Measurements from ENCODE around the gene SERPINA4. TPM values are rescaled to one million over a fixed set of nuclear protein-coding genes. Genes with fewer than 3 reads are reported as not detected.

Gene SERPINA4
- total and polyA plus RNA-seq, 9 of the 15 experiments (the other 6 are each of a cell fraction or from before 2014, with no cell fraction given): not detected

DNA sequence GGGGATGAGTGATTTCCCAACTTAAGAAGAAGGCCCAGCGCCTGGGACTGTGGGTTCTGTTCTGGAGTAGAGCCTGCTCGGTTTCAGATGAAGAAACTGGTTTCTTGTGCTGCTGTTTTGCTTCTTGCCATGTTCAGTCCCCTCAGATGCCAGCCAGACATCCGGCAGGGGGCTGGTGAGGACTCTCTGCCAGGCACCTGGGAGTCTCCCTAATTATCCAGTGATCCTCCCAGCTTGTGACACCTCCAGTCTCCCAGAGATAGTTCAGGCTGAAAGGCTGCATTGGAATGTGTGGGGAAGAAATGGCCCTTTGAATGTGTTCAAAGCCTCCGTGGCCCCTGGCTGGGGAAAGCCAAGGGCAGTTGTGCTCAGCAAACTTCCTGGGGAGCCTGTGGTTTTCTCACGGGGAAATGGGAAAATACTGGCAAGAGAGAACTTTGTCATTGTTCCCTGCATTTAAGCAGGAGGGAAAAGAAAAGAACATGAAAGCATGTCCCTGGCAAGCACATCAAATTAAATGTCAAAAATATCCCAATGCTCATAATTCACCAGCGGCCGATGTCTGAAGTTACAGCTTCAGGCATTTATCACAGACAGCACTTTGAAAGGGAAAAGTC lies 43.5 kb upstream of the SERPINA4 start:
- FAIRE-seq (no peak), ATAC-seq (no peak), DNase-seq (ENCODE audit: extremely low read depth in 1 of 4, low spot score in 3 of 4) (no peak)
- no peak overlapping the region for H2AFZ ChIP-seq (ENCODE audit: low read depth, low read length)
- no peaks in the 10 kb centered on the region for H3K9me1 ChIP-seq (ENCODE audit: control insufficient read depth, insufficient read depth, low read length)
- CTCF ChIA-PET (ENCODE audit: low intra/inter-chr PET ratio): no interaction called here
- POLR2A ChIA-PET: no interaction called here
- H3K36me3 ChIP-seq (ENCODE audit: control insufficient read depth, insufficient read depth, low read length): no peaks in the 10 kb centered on the region
- H3K4me3 ChIP-seq: no peak overlapping the region
- no peak overlapping the region for H3K9ac ChIP-seq (ENCODE audit: insufficient read depth in 1 of 2, low read depth in 2 of 2, low read length in 2 of 2)
- H3K4me2 ChIP-seq (ENCODE audit: insufficient read depth, low read length): no peak overlapping the region
- H3K27ac ChIP-seq (ENCODE audit: extremely low read depth, low read depth, low read length): no peak overlapping the region
- H3K9me3 ChIP-seq (replicated peaks; ENCODE audit: control insufficient read depth, insufficient read depth, low read depth, low read length): no peaks in the 10 kb centered on the region
- in situ Hi-C loops (cut with MboI) (no loop called here), intact Hi-C loops (cut with micrococcal nuclease) (no loop called here)
- H3K4me1 ChIP-seq (replicated peaks in 1 of 2; ENCODE audit: control insufficient read depth in 2 of 2, insufficient read depth in 2 of 2, low read length in 2 of 2): no peaks in the 10 kb centered on the region
- no peaks in the 10 kb centered on the region; a peak in 1 of 5 replicates for H3K27me3 ChIP-seq (ENCODE audit: control insufficient read depth in 2 of 2, insufficient read depth in 2 of 2, low read length in 2 of 2)
- H4K20me1 ChIP-seq (replicated peaks; ENCODE audit: control insufficient read depth, insufficient read depth, low read length): no peaks in the 10 kb centered on the region
- H3K79me2 ChIP-seq (ENCODE audit: control insufficient read depth, insufficient read depth, low read length): no peaks in the 10 kb centered on the region
- BruUV-seq (replicated peaks): no TSS peak
- TF ChIP-seq PHB (CRISPR knock-in tag; IDR thresholded peaks at IDR 0.05) (no peak), RBFOX2 (IDR thresholded peaks at IDR 0.05; ENCODE audit: low read depth, low read length) (no peak), FOXP1 (CRISPR knock-in tag; IDR thresholded peaks at IDR 0.05) (no peak), ELF2 (CRISPR knock-in tag; IDR thresholded peaks at IDR 0.05) (no peak), CSDE1 (IDR thresholded peaks at IDR 0.05) (no peak), GATAD2A (IDR thresholded peaks at IDR 0.05) (no peak), PURB (CRISPR knock-in tag; IDR thresholded peaks at IDR 0.05; ENCODE audit: low read depth) (no peak), RBM39 (optimal IDR thresholded peaks at IDR 0.05; ENCODE audit: low read depth, low read length) (no peak), NFE2 (IDR thresholded peaks at IDR 0.05; ENCODE audit: low read depth) (no peak), YBX1 (IDR thresholded peaks at IDR 0.05) (no peak), ETS2 (tag; IDR thresholded peaks at IDR 0.05; ENCODE audit: borderline replicate concordance, poor library complexity, severe bottlenecking) (no peak)
- TF ChIP-seq, protein P1, sequence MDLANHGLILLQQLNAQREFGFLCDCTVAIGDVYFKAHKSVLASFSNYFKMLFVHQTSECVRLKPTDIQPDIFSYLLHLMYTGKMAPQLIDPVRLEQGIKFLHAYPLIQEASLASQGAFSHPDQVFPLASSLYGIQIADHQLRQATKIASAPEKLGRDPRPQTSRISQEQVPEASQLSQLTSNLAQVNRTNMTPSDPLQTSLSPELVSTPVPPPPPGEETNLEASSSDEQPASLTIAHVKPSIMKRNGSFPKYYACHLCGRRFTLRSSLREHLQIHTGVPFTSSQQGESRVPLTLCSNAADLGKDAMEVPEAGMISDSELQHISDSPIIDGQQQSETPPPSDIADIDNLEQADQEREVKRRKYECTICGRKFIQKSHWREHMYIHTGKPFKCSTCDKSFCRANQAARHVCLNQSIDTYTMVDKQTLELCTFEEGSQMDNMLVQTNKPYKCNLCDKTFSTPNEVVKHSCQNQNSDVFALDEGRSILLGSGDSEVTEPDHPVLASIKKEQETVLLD (IDR thresholded peaks at IDR 0.05): no peak
- TF ChIP-seq, protein P2, sequence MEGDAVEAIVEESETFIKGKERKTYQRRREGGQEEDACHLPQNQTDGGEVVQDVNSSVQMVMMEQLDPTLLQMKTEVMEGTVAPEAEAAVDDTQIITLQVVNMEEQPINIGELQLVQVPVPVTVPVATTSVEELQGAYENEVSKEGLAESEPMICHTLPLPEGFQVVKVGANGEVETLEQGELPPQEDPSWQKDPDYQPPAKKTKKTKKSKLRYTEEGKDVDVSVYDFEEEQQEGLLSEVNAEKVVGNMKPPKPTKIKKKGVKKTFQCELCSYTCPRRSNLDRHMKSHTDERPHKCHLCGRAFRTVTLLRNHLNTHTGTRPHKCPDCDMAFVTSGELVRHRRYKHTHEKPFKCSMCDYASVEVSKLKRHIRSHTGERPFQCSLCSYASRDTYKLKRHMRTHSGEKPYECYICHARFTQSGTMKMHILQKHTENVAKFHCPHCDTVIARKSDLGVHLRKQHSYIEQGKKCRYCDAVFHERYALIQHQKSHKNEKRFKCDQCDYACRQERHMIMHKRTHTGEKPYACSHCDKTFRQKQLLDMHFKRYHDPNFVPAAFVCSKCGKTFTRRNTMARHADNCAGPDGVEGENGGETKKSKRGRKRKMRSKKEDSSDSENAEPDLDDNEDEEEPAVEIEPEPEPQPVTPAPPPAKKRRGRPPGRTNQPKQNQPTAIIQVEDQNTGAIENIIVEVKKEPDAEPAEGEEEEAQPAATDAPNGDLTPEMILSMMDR (IDR thresholded peaks at IDR 0.05 in 2 of 3, conservative IDR thresholded peaks at IDR 0.05 in 1 of 3; ENCODE audit: insufficient read depth in 2 of 3, low read depth in 1 of 3, low read length in 3 of 3): no peak
- TF ChIP-seq, protein P3, sequence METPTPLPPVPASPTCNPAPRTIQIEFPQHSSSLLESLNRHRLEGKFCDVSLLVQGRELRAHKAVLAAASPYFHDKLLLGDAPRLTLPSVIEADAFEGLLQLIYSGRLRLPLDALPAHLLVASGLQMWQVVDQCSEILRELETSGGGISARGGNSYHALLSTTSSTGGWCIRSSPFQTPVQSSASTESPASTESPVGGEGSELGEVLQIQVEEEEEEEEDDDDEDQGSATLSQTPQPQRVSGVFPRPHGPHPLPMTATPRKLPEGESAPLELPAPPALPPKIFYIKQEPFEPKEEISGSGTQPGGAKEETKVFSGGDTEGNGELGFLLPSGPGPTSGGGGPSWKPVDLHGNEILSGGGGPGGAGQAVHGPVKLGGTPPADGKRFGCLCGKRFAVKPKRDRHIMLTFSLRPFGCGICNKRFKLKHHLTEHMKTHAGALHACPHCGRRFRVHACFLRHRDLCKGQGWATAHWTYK (CRISPR knock-in tag; IDR thresholded peaks at IDR 0.05): no peak
- TF ChIP-seq, protein P4, sequence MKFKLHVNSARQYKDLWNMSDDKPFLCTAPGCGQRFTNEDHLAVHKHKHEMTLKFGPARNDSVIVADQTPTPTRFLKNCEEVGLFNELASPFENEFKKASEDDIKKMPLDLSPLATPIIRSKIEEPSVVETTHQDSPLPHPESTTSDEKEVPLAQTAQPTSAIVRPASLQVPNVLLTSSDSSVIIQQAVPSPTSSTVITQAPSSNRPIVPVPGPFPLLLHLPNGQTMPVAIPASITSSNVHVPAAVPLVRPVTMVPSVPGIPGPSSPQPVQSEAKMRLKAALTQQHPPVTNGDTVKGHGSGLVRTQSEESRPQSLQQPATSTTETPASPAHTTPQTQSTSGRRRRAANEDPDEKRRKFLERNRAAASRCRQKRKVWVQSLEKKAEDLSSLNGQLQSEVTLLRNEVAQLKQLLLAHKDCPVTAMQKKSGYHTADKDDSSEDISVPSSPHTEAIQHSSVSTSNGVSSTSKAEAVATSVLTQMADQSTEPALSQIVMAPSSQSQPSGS (CRISPR knock-in tag; IDR thresholded peaks at IDR 0.05): no peak
- 2% methylated on average over 5 of the region's 7 CpGs for WGBS (ENCODE audit: insufficient coverage, low coverage, missing lambda C conversion rate)
